ENCODE results near the gene SLC25A10.

DNA sequence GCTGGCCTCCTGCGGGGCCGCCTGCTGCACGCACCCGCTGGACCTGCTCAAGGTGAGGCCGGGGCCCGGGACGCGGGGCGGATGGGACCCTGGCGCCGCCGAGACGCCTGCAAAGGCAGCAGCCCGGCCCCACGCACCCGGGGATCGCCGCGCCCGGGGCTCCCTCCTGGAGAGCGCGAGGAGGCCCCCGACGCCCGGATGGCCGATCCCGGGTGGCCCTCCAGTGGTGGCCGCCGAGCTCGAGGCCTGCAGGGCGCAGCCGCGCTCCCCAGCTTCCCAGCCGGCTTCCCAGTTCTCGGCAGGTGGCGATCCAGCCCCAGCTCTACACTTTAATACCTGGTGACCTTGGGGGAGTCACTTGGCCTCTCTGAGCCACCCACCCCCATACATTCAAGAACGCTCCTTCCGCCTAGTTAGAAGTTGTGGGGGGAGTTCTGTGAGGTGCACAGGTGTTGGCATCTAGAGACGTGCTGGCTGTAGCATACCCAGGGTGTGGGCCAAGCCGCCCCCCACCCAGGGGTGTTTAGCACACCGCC, 452 bp downstream of the SLC25A10 start:
- TF ChIP-seq CTCF (IDR thresholded peaks at IDR 0.05; ENCODE audit: low read length) (peak; percentile 20; the same call in 1 of the 2 replicates), EZH2 (optimal IDR thresholded peaks at IDR 0.05; ENCODE audit: low read depth, low read length) (no peak)

Data from MM.1S (cell line).